H1 (cell line): ENCODE data around the gene NEDD8. TPM values are rescaled to one million over a fixed set of nuclear protein-coding genes. Genes with fewer than 3 reads are reported as not detected.
A peak's percentile ranks its signal among the peaks of the same experiment; 100 is the strongest.

Source experiments
- CTCF ChIA-PET: fragments of 300-600 bp; sonication (Branson Sonifier 250); formaldehyde crosslinking; loops from one replicate; lab custom pipeline; 2021; ENCODE audit not compliant: partially characterized antibody; lab: Charles Lee
- POLR2A ChIA-PET: fragments of 300-600 bp; sonication (Branson Sonifier 250); formaldehyde crosslinking; loops from one replicate; lab custom pipeline; 2021; ENCODE audit warnings: inconsistent platforms; ENCODE audit not compliant: partially characterized antibody; lab: Charles Lee
- DNase-seq, 2 experiments: peaks; one replicate each; pipeline versions ENCODE4 v3.0.0 to v3.0.0-alpha.2; 2010 to 2022; ENCODE audit warnings: low spot score in 2 of 2, low read depth in 1 of 2, mixed read lengths in 1 of 2
- FAIRE-seq: peaks from 2 replicates; lab custom pipeline; 2011; peaks lifted over from hg19 to GRCh38; lab: Jason Lieb, UNC
- H2AFZ ChIP-seq: 2 replicates; pipeline ENCODE4 v1.8.1; 2012; ENCODE audit warnings: low read length, inconsistent platforms
- H2AK5ac ChIP-seq: 2 replicates; pipeline ENCODE4 v1.6.1; 2013; ENCODE audit warnings: low read depth, low read length
- H2BK120ac ChIP-seq: replicated peaks from 2 replicates; pipeline ENCODE3; 2013; ENCODE audit warnings: low read depth, low read length, inconsistent platforms
- H2BK12ac ChIP-seq: 2 replicates; pipeline ENCODE4 v1.6.1; 2013; ENCODE audit warnings: low read depth, low read length
- H2BK15ac ChIP-seq: 2 replicates; pipeline ENCODE4 v1.6.1; 2013; ENCODE audit warnings: low read length
- H2BK20ac ChIP-seq: 2 replicates; pipeline ENCODE4 v1.6.1; 2013; ENCODE audit warnings: low read length
- H2BK5ac ChIP-seq: 2 replicates; pipeline ENCODE4 v1.6.1; 2013; ENCODE audit warnings: low read depth, low read length
- H3K14ac ChIP-seq: 2 replicates; pipeline ENCODE4 v1.6.1; 2013; ENCODE audit warnings: inconsistent platforms; ENCODE audit not compliant: insufficient read length
- H3K18ac ChIP-seq: 2 replicates; pipeline ENCODE4 v1.6.1; 2013; ENCODE audit warnings: low read length; ENCODE audit errors: extremely low read depth
- H3K23ac ChIP-seq: 2 replicates; pipeline ENCODE4 v1.6.1; 2013; ENCODE audit warnings: inconsistent platforms; ENCODE audit not compliant: insufficient read length
- H3K23me2 ChIP-seq: 2 replicates; pipeline ENCODE4 v1.6.1; 2013; ENCODE audit warnings: low read depth, low read length
- H3K27ac ChIP-seq: 2 replicates; pipeline ENCODE4 v1.6.1; 2011; ENCODE audit warnings: low read depth, low read length, inconsistent platforms
- H3K27me3 ChIP-seq, 4 experiments: replicated peaks in 1 of 4; 1 replicate in 1 of 4; 2 replicates in 3 of 4; pipeline versions ENCODE4 v1.6.1 to v1.8.1; 2011 to 2013; ENCODE audit warnings: low read length in 3 of 4, mild to moderate bottlenecking in 3 of 4, inconsistent platforms in 2 of 4, mixed read lengths in 2 of 4, moderate library complexity in 1 of 4; ENCODE audit not compliant: control insufficient read depth in 3 of 4, insufficient read depth in 3 of 4; ENCODE audit errors: extremely low read depth in 1 of 4
- H3K36me3 ChIP-seq, 4 experiments: 2 replicates each; pipeline versions ENCODE4 v1.6.1 to v1.8.1; 2011 to 2013; ENCODE audit warnings: mild to moderate bottlenecking in 4 of 4, low read length in 3 of 4, moderate library complexity in 2 of 4, control low read depth in 1 of 4, inconsistent platforms in 1 of 4; ENCODE audit not compliant: insufficient read depth in 4 of 4, control insufficient read depth in 2 of 4
- H3K4ac ChIP-seq: replicated peaks from 2 replicates; pipeline ENCODE3; 2013; ENCODE audit warnings: low read length, low read depth, mixed read lengths, inconsistent platforms; ENCODE audit not compliant: insufficient read length
- H3K4me1 ChIP-seq, 4 experiments: replicated peaks in 1 of 4; 1 replicate in 1 of 4; 2 replicates in 3 of 4; pipeline versions ENCODE4 v1.6.1 to v1.8.1; 2011 to 2013; ENCODE audit warnings: low read length in 3 of 4, inconsistent platforms in 2 of 4, mixed read lengths in 1 of 4; ENCODE audit not compliant: insufficient read depth in 4 of 4, control insufficient read depth in 3 of 4
- H3K4me2 ChIP-seq, 2 experiments: 2 replicates each; pipeline versions ENCODE4 v1.6.1 to v1.8.1; 2011 to 2013; ENCODE audit warnings: low read depth in 2 of 2, low read length in 2 of 2, control low read depth in 1 of 2, inconsistent platforms in 1 of 2, mild to moderate bottlenecking in 1 of 2; ENCODE audit not compliant: insufficient read depth in 1 of 2
- H3K4me3 ChIP-seq, 4 experiments: fragments of 200-600, 300-600 bp in 1 of 4; sonication (generic), shearing (Covaris generic), sonication (Bioruptor Twin) in 1 of 4; 2 replicates each; pipeline versions ENCODE4 v1.5.1 to v1.8.1; 2011 to 2016; ENCODE audit warnings: low read length in 4 of 4, low read depth in 3 of 4, control low read depth in 2 of 4, inconsistent platforms in 2 of 4, mild to moderate bottlenecking in 2 of 4, mixed read lengths in 1 of 4, moderate library complexity in 1 of 4; ENCODE audit not compliant: insufficient read depth in 2 of 4; ENCODE audit errors: extremely low read depth in 1 of 4
- H3K56ac ChIP-seq: replicated peaks from 2 replicates; pipeline ENCODE3; 2013; ENCODE audit warnings: low read depth, mild to moderate bottlenecking, mixed read lengths, low read length, inconsistent platforms; ENCODE audit not compliant: insufficient read length
- H3K79me1 ChIP-seq: 2 replicates; pipeline ENCODE4 v1.6.1; 2013; ENCODE audit warnings: low read depth, low read length, control low read depth
- H3K79me2 ChIP-seq, 2 experiments: 2 replicates each; pipeline versions ENCODE4 v1.6.1 to v1.8.1; 2012 to 2013; ENCODE audit warnings: low read length in 2 of 2, mild to moderate bottlenecking in 2 of 2, inconsistent platforms in 1 of 2; ENCODE audit not compliant: insufficient read depth in 2 of 2, control insufficient read depth in 1 of 2
- H3K9ac ChIP-seq, 4 experiments: replicated peaks in 1 of 4; 1 replicate in 1 of 4; 2 replicates in 3 of 4; pipeline versions ENCODE4 v1.6.1 to v1.8.1; 2011 to 2013; ENCODE audit warnings: low read depth in 3 of 4, low read length in 3 of 4, control low read depth in 2 of 4, mild to moderate bottlenecking in 2 of 4, moderate library complexity in 2 of 4, inconsistent platforms in 1 of 4; ENCODE audit errors: extremely low read depth in 1 of 4
- H3K9me3 ChIP-seq, 2 experiments: 2 replicates each; pipeline versions ENCODE4 v1.6.1 to v1.8.1; 2012 to 2013; ENCODE audit warnings: mild to moderate bottlenecking in 2 of 2, moderate library complexity in 2 of 2, control low read depth in 1 of 2, inconsistent platforms in 1 of 2, low read depth in 1 of 2, low read length in 1 of 2, mixed read lengths in 1 of 2; ENCODE audit not compliant: insufficient read depth in 2 of 2
- H4K20me1 ChIP-seq, 2 experiments: replicated peaks in 1 of 2; 2 replicates each; pipeline versions ENCODE3 to v1.8.1; 2011 to 2013; ENCODE audit warnings: inconsistent platforms in 2 of 2, low read length in 2 of 2, mild to moderate bottlenecking in 1 of 2; ENCODE audit not compliant: insufficient read depth in 2 of 2, control insufficient read depth in 1 of 2
- H4K5ac ChIP-seq: 2 replicates; pipeline ENCODE4 v1.6.1; 2013; ENCODE audit warnings: low read length, low read depth, mixed read lengths, inconsistent platforms; ENCODE audit not compliant: insufficient read length
- H4K8ac ChIP-seq: 2 replicates; pipeline ENCODE4 v1.8.0; 2013; ENCODE audit warnings: mild to moderate bottlenecking, moderate library complexity, low read length, inconsistent platforms; ENCODE audit not compliant: insufficient read depth; ENCODE audit errors: extremely low read depth
- H4K91ac ChIP-seq: replicated peaks from 2 replicates; pipeline ENCODE3; 2013; ENCODE audit warnings: low read length, mixed read lengths, inconsistent platforms; ENCODE audit not compliant: insufficient read length
- ASH2L ChIP-seq: fragments of 200-600, 300-600 bp; sonication (generic); IDR thresholded peaks from one replicate; pipeline ENCODE4 v1.7.1; 2017; ENCODE audit warnings: low read length
- CBX8 ChIP-seq: fragments of 300-800, 300-1000 bp; sonication (generic); IDR thresholded peaks from 2 replicates; pipeline ENCODE4 v1.7.1; 2016; ENCODE audit warnings: low read depth, low read length, borderline replicate concordance
- CHD2 ChIP-seq: IDR thresholded peaks from 2 replicates; pipeline ENCODE4 v1.6.1; 2012; ENCODE audit warnings: low read length, improper control_type of control experiment
- CTBP2 ChIP-seq: IDR thresholded peaks from 2 replicates; pipeline ENCODE4 v1.7.0; 2011; ENCODE audit warnings: borderline replicate concordance, mild to moderate bottlenecking, moderate library complexity, mixed read lengths, low read length; ENCODE audit not compliant: insufficient read depth, insufficient read length
- KDM4A ChIP-seq: IDR thresholded peaks from one replicate; pipeline ENCODE4 v1.7.1; 2012; ENCODE audit warnings: low read depth, mild to moderate bottlenecking, moderate library complexity, low read length, inconsistent platforms; ENCODE audit not compliant: severe bottlenecking
- MAFK ChIP-seq: IDR thresholded peaks from 2 replicates; pipeline ENCODE4 v1.6.1; 2012; ENCODE audit warnings: low read depth, mild to moderate bottlenecking, improper control_type of control experiment, low read length
- POLR2A ChIP-seq, 2 experiments: IDR thresholded peaks; 1 replicate in 1 of 2; 2 replicates in 1 of 2; pipeline ENCODE4 v1.6.1; 2011; ENCODE audit warnings: low read depth in 2 of 2, low read length in 2 of 2, mild to moderate bottlenecking in 2 of 2; ENCODE audit errors: control extremely low read depth in 1 of 2
- SP1 ChIP-seq: IDR thresholded peaks from 2 replicates; pipeline ENCODE4 v1.6.1; 2011; ENCODE audit warnings: low read depth, low read length
- SUZ12 ChIP-seq: fragments of 200-600 bp; sonication (generic); IDR thresholded peaks from 2 replicates; pipeline ENCODE4 v1.6.1; 2012; ENCODE audit warnings: mild to moderate bottlenecking, inconsistent platforms, low read length, moderate library complexity, mixed read lengths
- USF2 ChIP-seq: IDR thresholded peaks from 2 replicates; pipeline ENCODE4 v1.6.1; 2011; ENCODE audit warnings: low read length, improper control_type of control experiment
- YY1 ChIP-seq: IDR thresholded peaks from 2 replicates; pipeline ENCODE4 v1.6.1; 2011; ENCODE audit warnings: low read depth, mild to moderate bottlenecking, low read length
- ZNF274 ChIP-seq: IDR thresholded peaks from 2 replicates; pipeline ENCODE4 v1.7.0; 2012; ENCODE audit warnings: low read length, borderline replicate concordance; ENCODE audit errors: extremely low read depth
- WGBS, 2 experiments: shearing (Covaris generic) in 1 of 2; methylation state at CpG; one replicate each; pipeline versions ENCODE4 v1.1.6 to v1.1.7; 2013 to 2015; ENCODE audit warnings: low lambda C conversion rate in 2 of 2, mixed read lengths in 2 of 2, inconsistent platforms in 1 of 2, low coverage in 1 of 2, missing lambda C conversion rate in 1 of 2; ENCODE audit not compliant: insufficient replicate concordance in 2 of 2, insufficient coverage in 1 of 2, insufficient read length in 1 of 2; ENCODE audit errors: extremely low coverage in 1 of 2, missing lambda C conversion rate in 1 of 2; 5-methylcytosine and 5-hydroxymethylcytosine counted together
- polyA plus RNA-seq, 7 experiments: library from polyadenylated mRNA; depleted of rRNA in 3 of 7; stranded (reverse) in 5 of 7; unstranded in 2 of 7; fragments of >200 nt in 5 of 7; fragments of 200-250 nt in 2 of 7; gene quantifications; 1 replicate in 5 of 7; 2 replicates in 1 of 7; 4 replicates in 1 of 7; pipeline versions ENCODE4 v1.2.1 to v1.2.3, GENCODE V29; 2011 to 2013; ENCODE audit warnings: missing spikeins in 2 of 7, mixed read lengths in 2 of 7
- total RNA-seq: library from RNA; stranded (reverse); fragmentation: NEBNext Ultra II Directional; extraction: Animal tissue kit (Norgen Biotek cat#: 25700); gene quantifications from 2 replicates; pipeline ENCODE4 v1.2.1, GENCODE V29; 2021

Gene NEDD8
- total and polyA plus RNA-seq, 2 of the 8 experiments (the other 6 are each of a cell fraction or from before 2014, with no cell fraction given), result 253 to 317 TPM

DNA sequence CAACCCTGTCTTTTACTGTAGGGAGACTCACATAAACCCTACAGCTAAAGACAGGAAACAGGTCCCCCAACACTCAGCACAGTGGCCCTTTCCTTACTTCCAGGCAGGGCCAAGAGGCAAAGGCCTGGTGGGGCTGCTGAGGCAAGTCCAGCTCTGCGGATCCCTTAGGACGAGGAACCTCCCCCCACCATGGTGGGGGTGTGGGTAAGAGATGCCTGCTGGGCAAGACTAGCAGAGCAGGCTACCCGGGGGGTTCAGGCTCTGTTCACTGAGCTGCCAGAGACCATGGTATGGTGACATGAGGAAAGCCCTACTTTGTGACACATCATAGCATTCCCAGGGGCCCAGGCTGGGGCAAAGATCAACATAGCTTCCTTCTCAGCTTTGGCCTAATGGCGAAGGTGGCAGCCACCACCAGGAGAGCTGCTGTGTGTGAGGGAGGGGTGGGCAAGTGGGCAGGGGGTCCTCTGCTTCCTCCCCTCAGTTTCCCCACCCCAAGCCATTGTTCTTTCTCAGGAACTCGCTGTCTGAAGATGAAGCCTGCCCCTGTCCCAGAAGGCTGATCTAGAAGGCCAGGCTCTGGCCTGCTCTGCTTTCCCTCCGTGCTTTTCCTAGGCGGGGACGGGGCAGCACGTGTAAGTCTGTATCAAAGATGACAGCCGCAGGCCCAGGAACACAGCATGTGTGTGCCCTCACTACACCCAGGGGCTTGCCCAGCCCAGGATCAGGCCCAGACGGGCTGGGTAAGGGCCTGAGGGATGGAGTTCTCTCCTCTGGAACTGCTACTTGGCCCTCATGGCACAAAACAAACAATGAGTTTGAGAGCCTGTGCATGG is 20.3 kb upstream of the NEDD8 start:
- CTCF ChIA-PET, result interaction anchor here (0.8 to 6.0 kb wide), 16 partner anchors 9 to 144 kb away, joined by 3 to 63 read pairs (median 10); partner anchors contain the start of genes CIDEB, DHRS1, NOP9 and RABGGTA
- H3K4me2 ChIP-seq, result no peak overlapping the region
- TF ChIP-seq ZNF274, result no peak
- no peak for TF ChIP-seq ASH2L
- no peak for TF ChIP-seq SUZ12
- no peak for TF ChIP-seq SP1
- TF ChIP-seq CHD2, result no peak
- no peak for TF ChIP-seq CTBP2
- TF ChIP-seq KDM4A, result no peak
- TF ChIP-seq USF2, result no peak
- no peak for TF ChIP-seq CBX8
- no peak for TF ChIP-seq POLR2A (IDR thresholded peaks at IDR 0.05; ENCODE audit: control extremely low read depth in 1 of 2, low read depth in 2 of 2, low read length in 2 of 2)
- no peak for TF ChIP-seq MAFK
- TF ChIP-seq YY1, result no peak

More for the DNA sequence above, 20.3 kb upstream of the NEDD8 start:
- Histone ChIP-seq H3K36me3 (no peaks in the 10 kb centered on the region), H4K8ac (no peak overlapping the region), H3K4me1 (no peaks in the 10 kb centered on the region), H3K27ac (no peak overlapping the region), H2BK120ac (no peak overlapping the region), H2BK20ac (no peak overlapping the region), H3K23me2 (no peaks in the 10 kb centered on the region), H3K4me3 (no peak overlapping the region), H3K79me1 (no peaks in the 10 kb centered on the region), H2AK5ac (no peak overlapping the region), H3K27me3 (no peaks in the 10 kb centered on the region), H3K79me2 (no peaks in the 10 kb centered on the region), H2AFZ (no peak overlapping the region), H4K20me1 (no peaks in the 10 kb centered on the region), H2BK15ac (no peak overlapping the region), H3K14ac (no peak overlapping the region), H4K91ac (no peak overlapping the region), H3K23ac (no peak overlapping the region), H3K9me3 (no peaks in the 10 kb centered on the region), H4K5ac (no peak overlapping the region), H2BK12ac (no peak overlapping the region), H2BK5ac (no peak overlapping the region), H3K56ac (no peak overlapping the region), H3K9ac (peak overlapping the region in 1 of 4 experiments; percentile 52; a peak in 1 of 7 replicates), H3K18ac (no peak overlapping the region), H3K4ac (no peak overlapping the region)
- FAIRE-seq (no peak), DNase-seq (no peak)
- POLR2A ChIA-PET, result interaction anchor here (0.6 to 4.5 kb wide), 12 partner anchors 7 to 58 kb away, joined by 3 to 26 read pairs (median 4); partner anchors contain the start of genes MDP1, RABGGTA, TINF2 and TM9SF1
- WGBS, 2 experiments, result 83% methylated on average over 10 of the region's 11 CpGs; no CpG with 5 or more reads in 1 of the 2 experiments
